HepG2 (cell line): Measurements from ENCODE around the gene CDC42SE1. TPM values are rescaled to one million over a fixed set of nuclear protein-coding genes. Genes with fewer than 3 reads are reported as not detected.

ENCODE experiments used
- CTCF ChIP-seq: sonication (generic); formaldehyde crosslinking; IDR thresholded peaks from 2 replicates; pipeline ENCODE4 v1.5.0; 2020; ENCODE audit warnings: mild to moderate bottlenecking, missing genetic modification reagents, moderate library complexity
- FOSL2 ChIP-seq: sonication (generic); formaldehyde crosslinking; IDR thresholded peaks from 2 replicates; pipeline ENCODE4 v1.4.0; 2020; ENCODE audit warnings: missing genetic modification reagents
- HDAC1 ChIP-seq: sonication (generic); formaldehyde crosslinking; IDR thresholded peaks from 2 replicates; pipeline ENCODE4 v1.5.1; 2020; ENCODE audit warnings: mild to moderate bottlenecking, missing genetic modification reagents
- HINFP ChIP-seq: sonication (generic); formaldehyde crosslinking; IDR thresholded peaks from 2 replicates; pipeline ENCODE4 v1.4.0; 2020; ENCODE audit warnings: low read depth, mild to moderate bottlenecking, missing genetic modification reagents
- HNRNPH1 ChIP-seq: fragments of 200-400 bp; formaldehyde crosslinking; optimal IDR thresholded peaks from 2 replicates; pipeline ENCODE3; 2017; ENCODE audit warnings: mild to moderate bottlenecking, low read depth, low read length
- IKZF4 ChIP-seq: sonication (generic); formaldehyde crosslinking; IDR thresholded peaks from 2 replicates; pipeline ENCODE4 v1.5.1; 2020; ENCODE audit warnings: borderline replicate concordance, mild to moderate bottlenecking, low read depth, missing genetic modification reagents; ENCODE audit errors: not compliant biosample characterization
- NBN ChIP-seq: fragments of 450-650 bp; conservative IDR thresholded peaks from 2 replicates; pipeline ENCODE4 v1.6.1; 2017
- NR2F6 ChIP-seq, 2 experiments: IDR thresholded peaks; 2 replicates each; pipeline ENCODE4 v1.6.1; 2016; ENCODE audit warnings: antibody characterized with exemption in 1 of 2, mild to moderate bottlenecking in 1 of 2
- ONECUT2 ChIP-seq: sonication (generic); formaldehyde crosslinking; IDR thresholded peaks from 2 replicates; pipeline ENCODE4 v1.4.0; 2020; ENCODE audit warnings: missing genetic modification reagents
- PHF8 ChIP-seq: sonication (generic); formaldehyde crosslinking; IDR thresholded peaks from 2 replicates; pipeline ENCODE4 v1.5.0; 2020; ENCODE audit warnings: missing genetic modification reagents
- POGK ChIP-seq: sonication (generic); formaldehyde crosslinking; conservative IDR thresholded peaks from 2 replicates; pipeline ENCODE4 v1.8.0; 2022; ENCODE audit warnings: mild to moderate bottlenecking, moderate library complexity, missing genetic modification reagents
- PREB ChIP-seq: sonication (generic); formaldehyde crosslinking; IDR thresholded peaks from 2 replicates; pipeline ENCODE4 v1.4.0; 2020; ENCODE audit warnings: missing genetic modification reagents
- SALL2 ChIP-seq: sonication (generic); formaldehyde crosslinking; IDR thresholded peaks from 2 replicates; pipeline ENCODE4 v1.8.1; 2023; ENCODE audit warnings: mild to moderate bottlenecking, missing genetic modification reagents, inconsistent platforms
- TAF1 ChIP-seq: sonication (generic); formaldehyde crosslinking; IDR thresholded peaks from 2 replicates; pipeline ENCODE4 v1.4.0; 2020; ENCODE audit warnings: missing genetic modification reagents
- XRCC5 ChIP-seq: fragments of 200-400 bp; formaldehyde crosslinking; optimal IDR thresholded peaks from 2 replicates; pipeline ENCODE3; 2017; ENCODE audit warnings: mild to moderate bottlenecking, low read length
- ZFYVE20 ChIP-seq: sonication (generic); formaldehyde crosslinking; IDR thresholded peaks from 2 replicates; pipeline ENCODE4 v1.8.0; 2023; ENCODE audit warnings: low read depth, mild to moderate bottlenecking, moderate library complexity, missing genetic modification reagents, borderline replicate concordance
- ZNF20 ChIP-seq: sonication (generic); formaldehyde crosslinking; IDR thresholded peaks from 2 replicates; pipeline ENCODE4 v1.4.0; 2020; ENCODE audit warnings: mild to moderate bottlenecking, moderate library complexity, missing genetic modification reagents
- ZNF503 ChIP-seq: sonication (generic); formaldehyde crosslinking; IDR thresholded peaks from 2 replicates; pipeline ENCODE4 v1.4.0; 2020; ENCODE audit warnings: missing genetic modification reagents
- ZNF552 ChIP-seq: sonication (generic); formaldehyde crosslinking; IDR thresholded peaks from 2 replicates; pipeline ENCODE4 v1.9.0; 2022; ENCODE audit warnings: missing genetic modification reagents, mild to moderate bottlenecking, borderline replicate concordance
- ZNF556 ChIP-seq: sonication (generic); formaldehyde crosslinking; IDR thresholded peaks from 2 replicates; pipeline ENCODE4 v1.4.0; 2020; ENCODE audit warnings: mild to moderate bottlenecking, missing genetic modification reagents, borderline replicate concordance
- ZNF598 ChIP-seq: sonication (generic); formaldehyde crosslinking; IDR thresholded peaks from 2 replicates; pipeline ENCODE4 v1.5.1; 2020; ENCODE audit warnings: mild to moderate bottlenecking, missing genetic modification reagents, borderline replicate concordance
- polyA plus RNA-seq, 8 experiments: library from polyadenylated mRNA; depleted of rRNA in 3 of 8; stranded (reverse) in 7 of 8; unstranded in 1 of 8; fragments of >200 nt; fragmentation: Illumina TruSeq in 4 of 8; extraction: Trizol in 4 of 8; gene quantifications; 2 replicates each; pipeline versions ENCODE4 v1.2.1 to v1.2.3, GENCODE V29; 2011 to 2016; ENCODE audit warnings: low read depth in 4 of 8, missing spikeins in 1 of 8, mixed read lengths in 1 of 8; ENCODE audit not compliant: insufficient read depth in 1 of 8
- total RNA-seq, 5 experiments: library from RNA; depleted of rRNA; stranded (reverse); fragments of >200 nt; fragmentation: Illumina TruSeq; extraction: Trizol; gene quantifications; 2 replicates each; pipeline ENCODE4 v1.2.3, GENCODE V29; 2016; ENCODE audit warnings: low read depth in 1 of 5

The CDC42SE1 gene
- total and polyA plus RNA-seq, 2 of the 13 experiments (the other 11 are each of a cell fraction or from before 2014, with no cell fraction given) = 17.6 to 17.9 TPM

- TF ChIP-seq HINFP (0 out of 2 replicates have a peak, but pooled peaks have one; percentile 19), ZNF20 (0 out of 2 replicates have a peak, but pooled peaks have one; percentile 49), HDAC1 (CRISPR knock-in tag) (no peak; the same call in 1 of the 2 replicates), HNRNPH1 (no peak), FOSL2 (CRISPR knock-in tag) (peak; percentile 11; the same call in 1 of the 2 replicates), POGK (CRISPR knock-in tag) (peak; percentile 19; the same call in 1 of the 2 replicates), NR2F6 (IDR thresholded peaks at IDR 0.05) (no peak), NR2F6 (CRISPR knock-in tag; IDR thresholded peaks at IDR 0.05) (0 out of 2 replicates have a peak, but pooled peaks have one; percentile 15), ZFYVE20 (CRISPR knock-in tag) (0 out of 2 replicates have a peak, but pooled peaks have one; percentile 16), ZNF598 (CRISPR knock-in tag) (peak; percentile 72; the same call in 1 of the 2 replicates), ZNF503 (CRISPR knock-in tag) (0 out of 2 replicates have a peak, but pooled peaks have one; percentile 35), ZNF556 (peak; percentile 42; the same call in 1 of the 2 replicates), CTCF (CRISPR knock-in tag) (peak; percentile 81), TAF1 (CRISPR knock-in tag) (peak; percentile 60), XRCC5 (peak; percentile 42), ONECUT2 (CRISPR knock-in tag) (no peak), PREB (CRISPR knock-in tag) (peak; percentile 20; the same call in 1 of the 2 replicates), ZNF552 (CRISPR knock-in tag) (no peak), NBN (no peak), SALL2 (CRISPR knock-in tag) (peak; percentile 40; the same call in 1 of the 2 replicates), PHF8 (CRISPR knock-in tag) (peak; percentile 56), IKZF4 (CRISPR knock-in tag) (peak; percentile 29)
Observed at GRCh38 chr1:151047925-151048644, 11.3 kb downstream of the CDC42SE1 start (continued).
